Measurements from ENCODE around the gene ALDOA.

GRCh38 chr16:30026449-30026848 is 39.1 kb upstream of the ALDOA start:
- TF ChIP-seq CTCF (IDR thresholded peaks at IDR 0.05; ENCODE audit: insufficient read depth, low read length) (no peak), POLR2AphosphoS5 (IDR thresholded peaks at IDR 0.05; ENCODE audit: low read depth) (no peak), REST (IDR thresholded peaks at IDR 0.05; ENCODE audit: insufficient replicate concordance, low read depth) (no peak)
